Ovary (tissue), 3 donors: ENCODE measurements around the gene DNAJC25.

ENCODE experiments used
- CTCF ChIP-seq, 3 donors: fragments of 450-650 bp in 2 of 3; fragments of 200-600 bp in 1 of 3; IDR thresholded peaks; one replicate each; pipeline versions ENCODE4 v1.5.1 to v1.8.0; 2016 to 2022; ENCODE audit warnings: antibody characterized with exemption in 3 of 3, mild to moderate bottlenecking in 1 of 3
- POLR2A ChIP-seq: fragments of 450-650 bp; IDR thresholded peaks from one replicate; pipeline ENCODE4 v1.6.1; 2017; ENCODE audit warnings: antibody characterized with exemption, mild to moderate bottlenecking, moderate library complexity
- donor health status: DM: no; HTN: no; CAD: no.

GRCh38 chr9:111610149-111610548, 21.0 kb upstream of the DNAJC25 start:
- TF ChIP-seq CTCF (IDR thresholded peaks at IDR 0.05) = no peak
- no peak for TF ChIP-seq POLR2A
